Midbrain (tissue), 1 donor: Measurements from ENCODE around the gene CD48.

Source experiments
- DNase-seq: peaks from one replicate; lab custom pipeline; 2025; lab: John Stamatoyannopoulos, UW

CD48 gene

GRCh38 chr1:160676869-160677597 is 34.6 kb downstream of the CD48 start:
- no peak for DNase-seq

DNA sequence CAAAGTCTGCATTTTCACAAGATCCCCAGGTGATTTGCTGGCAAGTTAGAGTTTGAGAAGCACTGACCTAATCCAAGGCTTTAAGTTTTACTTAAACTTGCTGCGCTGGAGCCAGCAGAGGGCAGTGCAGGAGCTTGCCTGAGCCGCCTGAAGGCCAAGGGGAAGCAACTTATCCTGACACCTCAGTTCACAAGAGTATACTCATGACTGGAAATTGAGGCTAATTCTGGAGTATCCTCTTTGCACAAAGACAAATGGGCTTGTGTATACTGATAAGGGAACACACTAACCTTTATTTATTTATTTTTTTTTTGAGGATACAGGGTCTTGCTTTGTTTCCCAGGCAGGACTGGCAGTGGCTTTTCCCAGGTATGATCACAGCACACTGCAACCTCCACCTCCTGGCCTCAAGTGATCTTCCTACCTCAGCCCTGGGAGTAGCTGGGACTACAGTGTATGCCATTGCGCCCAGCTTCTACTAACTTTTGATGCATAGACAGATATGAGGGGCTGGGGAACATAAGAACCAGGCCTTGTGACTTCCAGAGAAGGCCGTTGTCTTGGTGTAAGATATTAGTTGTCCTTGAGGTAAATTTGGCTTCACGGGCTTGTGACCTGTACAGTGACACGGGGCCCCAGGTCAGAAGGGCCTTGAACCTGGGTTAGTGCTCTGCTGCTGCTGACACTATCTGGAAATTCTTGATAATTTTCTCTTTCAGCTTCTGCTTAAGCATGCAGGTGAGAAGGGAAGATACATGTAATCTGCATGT is 35.8 kb downstream of the CD48 start:
- DNase-seq: peak; percentile 30

DNA sequence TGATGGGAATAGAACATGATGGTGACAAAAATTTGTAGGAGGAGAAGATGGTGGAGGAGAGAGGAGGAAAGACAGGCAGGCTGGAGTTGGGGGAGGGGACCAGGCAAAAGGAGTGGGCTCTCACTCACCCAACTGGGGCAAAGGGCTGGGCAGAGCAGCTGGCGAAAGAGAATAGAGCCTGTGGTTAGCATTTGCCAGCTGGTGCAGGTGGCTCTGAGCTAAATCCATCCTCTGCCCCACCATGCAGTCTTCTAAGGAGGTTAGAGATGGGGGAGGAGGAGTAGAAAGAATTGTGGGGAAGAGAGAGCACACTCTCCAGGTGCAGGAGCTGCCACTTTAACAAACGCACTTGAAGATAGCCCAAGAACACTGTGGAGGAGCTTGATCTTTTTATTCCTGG is 37.2 kb downstream of the CD48 start:
- no peak for DNase-seq

GRCh38 chr1:160672789-160673695 is 38.6 kb downstream of the CD48 start:
- no peak for DNase-seq

- DNase-seq: no peak
Measured at GRCh38 chr1:160671603-160672517, 39.8 kb downstream of the CD48 start.

DNA sequence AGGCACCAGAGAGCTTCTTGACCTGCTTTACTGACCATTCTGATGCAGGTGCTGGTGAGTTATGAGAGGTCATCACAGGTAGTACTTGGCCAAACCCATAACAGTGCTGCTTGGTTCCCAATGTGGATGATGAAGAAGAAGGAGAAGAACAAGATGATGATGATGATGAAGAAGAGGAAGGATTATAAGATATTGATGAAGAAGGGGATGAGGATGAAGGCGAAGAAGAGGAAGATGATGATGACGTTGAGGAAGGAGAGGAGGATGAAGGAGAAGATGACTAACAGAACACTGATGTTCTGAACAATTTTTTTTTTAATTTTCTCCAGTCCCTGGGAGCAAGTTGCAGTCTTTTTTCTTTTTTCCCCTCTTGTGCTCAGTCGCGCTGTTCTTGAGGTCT is 40.9 kb downstream of the CD48 start:
- DNase-seq: no peak

DNA sequence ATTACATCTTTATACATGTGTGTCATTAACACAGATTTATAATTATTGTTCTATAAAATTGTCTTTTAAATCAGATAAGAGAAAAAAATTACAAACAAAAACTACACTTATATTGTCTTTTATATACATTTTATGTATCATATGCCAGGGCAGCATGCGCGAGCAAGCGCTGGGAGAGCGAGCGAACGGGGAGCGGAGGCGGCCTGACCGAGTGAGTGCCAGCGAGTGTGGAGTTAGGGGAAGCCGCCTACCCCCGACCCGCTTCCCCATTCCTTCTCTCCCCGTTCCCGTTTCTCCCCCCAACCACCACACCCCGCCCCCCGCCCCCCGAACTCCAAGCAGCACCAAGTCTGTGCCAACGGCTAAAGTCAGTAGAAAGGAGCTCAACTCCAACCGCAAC is 41.8 kb downstream of the CD48 start:
- no peak for DNase-seq

DNA sequence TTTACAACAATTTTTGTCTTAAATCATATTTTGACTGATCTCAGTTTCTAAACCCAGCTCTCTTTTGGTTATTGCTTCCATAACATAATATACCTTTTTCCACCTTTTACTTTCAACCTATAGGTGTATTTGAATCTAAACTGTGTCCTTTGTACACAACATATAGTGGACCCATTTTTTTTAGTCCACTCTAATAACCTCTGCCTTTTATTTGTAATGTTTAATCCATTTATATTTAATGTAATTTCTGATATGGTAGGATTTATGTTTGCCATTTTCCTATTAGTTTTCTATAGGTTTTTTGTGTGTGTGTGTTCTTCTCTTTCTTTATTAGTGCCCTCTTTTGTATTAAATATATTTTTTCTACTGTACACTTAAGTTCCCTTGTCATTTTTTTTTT is 42.3 kb downstream of the CD48 start:
- DNase-seq: no peak

DNA sequence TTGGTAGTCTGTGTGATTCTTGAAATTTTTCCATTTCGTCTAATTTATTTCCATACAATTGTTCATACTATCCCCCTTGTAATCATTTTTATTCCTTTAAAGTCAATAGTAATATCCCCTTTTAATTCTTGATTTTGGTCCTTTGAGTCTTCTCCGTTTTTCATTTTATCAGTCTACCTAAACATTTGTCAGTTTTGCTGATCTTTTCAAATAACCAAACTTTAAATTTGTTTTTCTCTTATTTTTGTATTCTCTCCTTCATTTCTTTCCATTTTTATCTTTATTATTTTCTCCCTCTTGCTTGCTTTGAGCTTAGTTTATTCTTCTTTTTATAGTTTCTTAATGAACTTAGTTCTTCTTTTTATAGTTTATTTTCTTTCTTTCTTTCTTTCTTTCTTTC is 43.7 kb downstream of the CD48 start:
- DNase-seq: no peak

DNA sequence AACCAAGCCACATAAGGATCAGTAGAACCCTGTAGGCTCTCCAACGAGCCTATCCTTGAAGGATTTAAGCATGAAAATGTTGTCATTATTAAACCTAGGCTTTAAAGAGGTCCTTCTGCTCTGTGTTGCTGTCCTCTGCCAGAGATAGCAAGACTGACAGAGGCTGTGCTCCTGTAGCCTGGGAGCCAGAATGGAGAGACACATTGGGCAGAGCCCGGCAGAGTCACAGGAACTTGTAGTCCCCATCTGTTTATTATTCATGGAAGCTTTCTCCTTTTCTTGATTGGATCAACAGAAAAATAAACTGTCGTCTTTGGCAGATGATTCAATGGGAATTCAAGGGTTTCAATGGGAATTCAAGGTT is 45.6 kb downstream of the CD48 start:
- no peak for DNase-seq

GRCh38 chr1:160665330-160666078 is 46.1 kb downstream of the CD48 start:
- DNase-seq: no peak

DNA sequence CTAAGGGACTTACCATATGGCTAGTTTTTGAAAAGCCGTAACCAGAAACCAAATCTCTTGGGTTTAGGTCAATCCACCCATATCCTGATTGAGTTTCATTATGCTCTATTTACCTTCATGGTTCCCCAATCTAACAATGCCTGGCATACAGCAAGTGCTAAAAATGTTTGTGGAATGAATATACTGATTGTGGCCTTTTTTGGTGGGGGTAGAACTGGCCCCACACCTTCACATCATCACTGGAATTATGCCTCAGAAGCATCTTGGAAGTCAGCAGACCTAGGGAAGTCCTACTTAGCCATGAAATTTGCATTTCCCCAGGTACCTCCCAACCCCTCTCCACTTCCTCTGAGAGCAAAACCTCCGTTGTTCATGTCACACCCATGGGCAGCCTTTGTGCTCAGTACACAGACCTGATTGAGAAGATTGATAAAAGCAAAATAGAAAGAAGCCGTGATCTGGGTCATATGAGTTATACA is 47.0 kb downstream of the CD48 start:
- DNase-seq: no peak

- no peak for DNase-seq
Measured at GRCh38 chr1:160662910-160663309, 48.7 kb downstream of the CD48 start.

GRCh38 chr1:160659566-160659965 is 52.1 kb downstream of the CD48 start:
- no peak for DNase-seq

- DNase-seq: no peak
Measured at GRCh38 chr1:160658814-160659193, 52.8 kb downstream of the CD48 start.

DNA sequence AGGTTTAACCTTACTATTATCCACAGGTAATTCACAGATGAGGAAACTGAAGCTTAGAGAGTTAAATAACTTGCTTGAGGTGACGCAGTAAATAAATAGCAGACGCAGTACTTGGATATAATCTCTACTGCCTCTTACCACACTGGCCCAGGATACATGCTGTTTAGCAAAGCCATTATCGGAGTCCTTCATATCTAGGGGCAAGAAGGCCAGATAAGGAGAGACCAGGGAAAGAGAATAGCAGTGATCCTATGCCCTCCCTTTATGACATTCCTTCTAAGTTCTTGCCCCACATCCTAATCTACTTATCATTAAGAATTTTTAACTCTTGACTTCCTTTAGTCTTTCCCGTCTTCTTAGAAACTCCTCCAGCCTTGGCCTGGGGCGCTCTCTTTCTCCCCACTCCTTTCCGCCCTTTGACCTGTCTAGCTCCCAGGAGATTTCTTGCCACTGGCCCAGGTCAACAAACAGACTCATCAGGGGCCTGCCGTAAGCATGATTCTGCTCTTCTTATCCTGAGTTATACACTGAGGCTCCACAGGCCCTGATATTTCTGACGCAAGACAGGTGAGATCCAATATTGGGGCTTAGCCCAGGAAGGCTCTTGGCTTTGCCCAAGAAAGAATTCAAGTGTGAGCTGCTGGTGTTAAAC is 53.3 kb downstream of the CD48 start:
- DNase-seq: no peak

DNA sequence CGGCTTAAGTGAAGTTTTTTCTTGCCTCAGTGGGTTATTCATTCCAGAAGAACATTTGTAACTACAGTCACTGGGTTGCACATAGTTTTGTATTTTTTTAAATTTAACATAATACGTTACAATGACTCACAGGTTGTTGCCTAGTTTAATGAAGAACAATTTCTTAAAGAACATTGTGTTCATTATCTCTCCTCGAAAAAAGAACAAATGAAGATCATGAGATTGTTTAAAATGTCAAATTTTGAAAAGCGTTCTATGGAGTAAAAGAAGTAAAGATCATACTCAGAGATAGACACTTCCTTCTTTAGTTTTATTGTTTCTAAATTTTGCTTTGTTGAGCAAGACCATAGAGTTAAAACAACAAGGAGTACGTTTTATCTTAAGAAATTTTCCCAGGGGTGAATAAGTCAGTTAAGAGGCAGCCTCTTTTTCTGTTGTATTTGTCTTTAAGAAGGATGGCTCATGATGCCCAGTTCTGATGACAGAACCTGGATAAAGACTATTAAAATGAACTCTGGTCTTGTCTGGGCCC is 54.3 kb downstream of the CD48 start:
- DNase-seq: no peak

DNA sequence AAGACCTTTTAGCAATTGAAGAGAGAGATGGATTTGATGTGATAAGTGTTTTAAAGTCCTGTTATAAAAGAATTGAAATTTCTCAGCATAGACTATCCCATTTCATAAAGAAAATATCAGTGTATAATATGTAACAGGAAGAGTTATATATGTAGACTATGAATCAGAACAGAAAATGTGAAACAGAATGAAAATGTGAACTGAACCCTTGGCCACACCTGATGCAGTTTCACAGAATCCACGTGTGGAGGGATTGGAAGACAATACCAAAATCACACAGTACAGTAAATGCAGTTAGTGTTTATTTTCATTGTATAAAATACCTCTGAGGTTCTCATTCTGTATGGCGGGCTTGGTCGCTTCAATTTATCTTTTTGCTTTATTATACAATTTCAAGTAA is 54.9 kb downstream of the CD48 start:
- DNase-seq: no peak

- DNase-seq: no peak
Measured at GRCh38 chr1:160653620-160654016, 58.0 kb downstream of the CD48 start.
